Measurements from ENCODE around the gene VSNL1.

The VSNL1 gene

GRCh38 chr2:17544256-17544655 is 3.8 kb downstream of the VSNL1 start:
- Histone ChIP-seq H3K4me2 (ENCODE audit: low read length) (no peak overlapping the region), H3K27ac (ENCODE audit: low read depth, low read length, poor library complexity, severe bottlenecking) (no peak overlapping the region), H3F3A (ENCODE audit: insufficient read depth, low read length) (no peaks in the 10 kb centered on the region), H3K4me3 (ENCODE audit: low read depth, low read length, poor library complexity, severe bottlenecking) (no peak overlapping the region), H3K4me1 (ENCODE audit: insufficient read depth, low read length, severe bottlenecking) (no peaks in the 10 kb centered on the region), H3K9me3 (ENCODE audit: low read length) (no peaks in the 10 kb centered on the region), H3K36me3 (ENCODE audit: insufficient read depth, low read length) (no peaks in the 10 kb centered on the region), H2AFZ (ENCODE audit: low read length) (no peak overlapping the region), H3K9ac (ENCODE audit: low read length) (no peak overlapping the region), H3K9me2 (ENCODE audit: low read depth, low read length) (no peaks in the 10 kb centered on the region), H3K79me2 (ENCODE audit: insufficient read depth, low read length) (no peaks in the 10 kb centered on the region), H3K27me3 (ENCODE audit: insufficient read depth, low read length) (no peaks in the 10 kb centered on the region), H4K20me1 (ENCODE audit: insufficient read depth, low read length) (no peaks in the 10 kb centered on the region)
- no peak for TF ChIP-seq CTCF (IDR thresholded peaks at IDR 0.05; ENCODE audit: low read length)
- no peak for TF ChIP-seq EZH2 (IDR thresholded peaks at IDR 0.05; ENCODE audit: borderline replicate concordance, low read length)

- Histone ChIP-seq H3K27me3 (ENCODE audit: insufficient read depth, low read length) (no peaks in the 10 kb centered on the region), H3K27ac (ENCODE audit: low read depth, low read length, poor library complexity, severe bottlenecking) (no peak overlapping the region), H3K9me3 (ENCODE audit: low read length) (no peaks in the 10 kb centered on the region), H3K4me3 (ENCODE audit: low read depth, low read length, poor library complexity, severe bottlenecking) (no peak overlapping the region), H3F3A (ENCODE audit: insufficient read depth, low read length) (no peaks in the 10 kb centered on the region), H3K4me1 (ENCODE audit: insufficient read depth, low read length, severe bottlenecking) (no peaks in the 10 kb centered on the region), H3K9me2 (ENCODE audit: low read depth, low read length) (no peaks in the 10 kb centered on the region), H2AFZ (ENCODE audit: low read length) (no peak overlapping the region), H3K9ac (ENCODE audit: low read length) (no peak overlapping the region), H3K79me2 (ENCODE audit: insufficient read depth, low read length) (no peaks in the 10 kb centered on the region), H3K4me2 (ENCODE audit: low read length) (no peak overlapping the region), H4K20me1 (ENCODE audit: insufficient read depth, low read length) (no peaks in the 10 kb centered on the region), H3K36me3 (ENCODE audit: insufficient read depth, low read length) (no peaks in the 10 kb centered on the region)
- TF ChIP-seq CTCF (IDR thresholded peaks at IDR 0.05; ENCODE audit: low read length) (no peak), EZH2 (IDR thresholded peaks at IDR 0.05; ENCODE audit: borderline replicate concordance, low read length) (no peak)
Observed at GRCh38 chr2:17545680-17546613, 5.5 kb downstream of the VSNL1 start.

GRCh38 chr2:17547237-17547636 is 6.7 kb downstream of the VSNL1 start:
- H3K9me3 ChIP-seq (ENCODE audit: low read length), result no peaks in the 10 kb centered on the region
- H3K4me2 ChIP-seq (ENCODE audit: low read length), result no peak overlapping the region
- no peaks in the 10 kb centered on the region for H3K36me3 ChIP-seq (ENCODE audit: insufficient read depth, low read length)
- no peaks in the 10 kb centered on the region for H3K9me2 ChIP-seq (ENCODE audit: low read depth, low read length)
- TF ChIP-seq CTCF (IDR thresholded peaks at IDR 0.05; ENCODE audit: low read length) (no peak), EZH2 (IDR thresholded peaks at IDR 0.05; ENCODE audit: borderline replicate concordance, low read length) (no peak)
- H3K4me3 ChIP-seq (ENCODE audit: low read depth, low read length, poor library complexity, severe bottlenecking), result no peak overlapping the region
- no peaks in the 10 kb centered on the region for H3K4me1 ChIP-seq (ENCODE audit: insufficient read depth, low read length, severe bottlenecking)
- H3F3A ChIP-seq (ENCODE audit: insufficient read depth, low read length), result no peaks in the 10 kb centered on the region
- H3K27me3 ChIP-seq (ENCODE audit: insufficient read depth, low read length), result no peaks in the 10 kb centered on the region
- H2AFZ ChIP-seq (ENCODE audit: low read length), result no peak overlapping the region
- H3K9ac ChIP-seq (ENCODE audit: low read length), result no peak overlapping the region
- H3K27ac ChIP-seq (ENCODE audit: low read depth, low read length, poor library complexity, severe bottlenecking), result no peak overlapping the region
- H3K79me2 ChIP-seq (ENCODE audit: insufficient read depth, low read length), result no peaks in the 10 kb centered on the region
- no peaks in the 10 kb centered on the region for H4K20me1 ChIP-seq (ENCODE audit: insufficient read depth, low read length)
